HG02938 (cell line): Measurements from ENCODE around the gene MAP3K4.

ENCODE experiments used
- ATAC-seq: cut with Tn5 transposase; IDR thresholded peaks from one replicate; pipeline ENCODE4 v1.9.1; 2021; ENCODE audit warnings: mild to moderate bottlenecking, moderate library complexity; ENCODE audit not compliant: unreplicated experiment

Gene MAP3K4

DNA sequence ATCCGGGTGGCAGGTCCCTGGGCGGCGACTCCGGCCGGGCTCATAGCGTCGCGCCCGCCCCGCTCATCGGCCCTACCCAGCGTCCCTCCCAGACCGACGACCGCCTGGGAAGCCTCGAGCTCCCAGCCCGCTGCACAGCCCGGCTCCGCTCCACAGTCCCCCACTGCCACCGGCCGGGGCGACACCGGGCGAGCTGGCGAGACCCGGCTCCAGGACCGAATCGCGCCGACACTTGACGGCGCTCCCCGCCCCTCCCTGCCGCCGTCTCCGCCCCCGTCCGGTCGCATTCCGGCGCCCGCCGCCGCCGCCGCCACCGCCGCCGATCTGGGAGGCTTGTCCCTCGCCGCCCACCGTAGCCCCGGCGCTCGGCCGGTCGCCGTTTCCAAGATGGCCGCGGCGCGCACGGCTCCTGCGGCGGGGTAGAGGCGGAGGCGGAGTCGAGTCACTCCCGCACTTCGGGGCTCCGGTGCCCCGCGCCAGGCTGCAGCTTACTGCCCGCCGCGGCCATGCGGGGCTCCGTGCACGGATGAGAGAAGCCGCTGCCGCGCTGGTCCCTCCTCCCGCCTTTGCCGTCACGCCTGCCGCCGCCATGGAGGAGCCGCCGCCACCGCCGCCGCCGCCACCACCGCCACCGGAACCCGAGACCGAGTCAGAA lies at the start of gene MAP3K4:
Gene MAP3K4, plus strand, starts transcription at position 364 of the 655 bp plus-strand sequence. Its CDS starts 163 bp downstream, at position 527.
- ATAC-seq: peak; percentile 50

GRCh38 chr6:160943997-160944396 lies 47.6 kb upstream of the MAP3K4 start:
- no peak for ATAC-seq

DNA sequence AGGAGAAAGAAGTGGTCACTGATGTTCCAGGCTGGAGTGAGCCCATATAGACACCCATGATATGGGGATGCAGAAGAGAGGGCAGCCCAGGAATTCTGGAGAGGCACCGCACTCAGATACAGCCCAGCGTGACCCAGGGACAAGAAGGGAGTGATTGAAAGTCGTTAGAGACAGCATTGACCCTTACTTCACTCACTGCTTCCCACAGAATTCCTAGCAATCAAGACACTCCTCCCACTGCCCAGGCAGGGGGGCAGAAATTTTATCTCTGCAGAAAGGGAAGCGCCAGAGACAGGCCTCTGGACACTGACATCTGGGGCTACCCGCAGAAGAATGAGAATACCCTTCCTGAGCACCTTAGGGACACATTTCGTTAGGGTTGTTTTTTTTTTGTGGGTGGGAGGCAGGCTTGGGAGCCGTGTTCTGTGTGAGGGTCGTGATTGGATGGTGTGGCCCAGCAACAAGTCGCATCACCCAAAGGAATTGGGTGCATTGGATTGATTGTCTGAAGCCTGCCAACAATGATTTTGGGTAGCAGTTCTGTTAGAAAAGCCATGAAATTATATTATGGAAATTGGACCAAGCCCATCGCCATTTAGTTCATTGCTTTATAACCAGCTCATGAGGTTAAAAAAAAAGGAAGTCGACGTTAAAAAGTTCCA lies 45.9 kb upstream of the MAP3K4 start:
- ATAC-seq: no peak

DNA sequence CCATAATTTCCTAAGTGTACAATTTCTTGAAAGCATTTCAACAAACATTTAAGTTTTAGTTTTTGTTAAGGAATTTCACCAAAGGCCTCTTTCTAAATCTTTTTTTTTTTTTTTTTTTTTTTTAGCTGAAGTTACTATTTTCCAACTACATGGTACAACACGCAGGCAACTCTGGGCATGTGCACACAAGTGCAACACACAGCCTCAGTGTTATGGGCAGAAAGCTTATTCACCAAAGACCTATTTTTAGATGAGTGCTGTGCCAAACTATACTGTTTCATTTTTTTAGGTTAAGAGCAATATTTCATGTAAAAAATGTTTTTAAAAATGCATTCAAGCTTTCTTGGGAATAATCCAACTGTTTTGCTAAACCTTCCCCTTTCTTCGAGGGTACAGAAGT lies 42.0 kb upstream of the MAP3K4 start:
- ATAC-seq: no peak

- ATAC-seq: no peak
Observed at GRCh38 chr6:160950507-160950906, 41.1 kb upstream of the MAP3K4 start.

GRCh38 chr6:160951187-160952030 lies 40.2 kb upstream of the MAP3K4 start:
- no peak for ATAC-seq

- ATAC-seq: no peak
Observed at GRCh38 chr6:160952633-160953281, 38.8 kb upstream of the MAP3K4 start.

GRCh38 chr6:160955508-160956295 lies 35.9 kb upstream of the MAP3K4 start:
- no peak for ATAC-seq

GRCh38 chr6:160956300-160957035 lies 35.1 kb upstream of the MAP3K4 start:
- ATAC-seq: no peak

- no peak for ATAC-seq
Observed at GRCh38 chr6:160959726-160960435, 31.7 kb upstream of the MAP3K4 start.

GRCh38 chr6:160960839-160961238 lies 30.7 kb upstream of the MAP3K4 start:
- no peak for ATAC-seq

- no peak for ATAC-seq
Observed at GRCh38 chr6:160962835-160963623, 28.5 kb upstream of the MAP3K4 start.

GRCh38 chr6:160963651-160964050 lies 27.9 kb upstream of the MAP3K4 start:
- ATAC-seq: no peak

GRCh38 chr6:160965893-160966292 lies 25.7 kb upstream of the MAP3K4 start:
- ATAC-seq: no peak

- ATAC-seq: no peak
Observed at GRCh38 chr6:160966493-160967229, 24.9 kb upstream of the MAP3K4 start.

DNA sequence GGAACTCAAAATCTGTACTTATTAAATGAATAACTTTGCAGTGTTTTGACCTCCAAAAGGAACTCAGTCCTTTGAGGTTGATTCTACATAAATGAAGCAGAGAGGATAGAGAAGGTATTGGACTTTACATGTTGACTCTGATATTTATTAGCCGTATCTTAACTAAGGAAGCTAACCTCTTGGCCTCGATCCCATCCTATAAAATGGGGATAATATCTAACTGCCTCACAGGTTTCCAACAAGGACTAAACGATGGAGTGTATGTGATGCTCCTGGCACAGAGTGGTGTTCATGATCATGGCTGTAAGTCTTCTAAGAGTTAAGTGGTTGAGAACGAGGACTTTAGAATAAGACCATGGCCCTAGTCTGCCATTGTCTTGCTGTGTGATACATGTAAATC lies 24.2 kb upstream of the MAP3K4 start:
- no peak for ATAC-seq

DNA sequence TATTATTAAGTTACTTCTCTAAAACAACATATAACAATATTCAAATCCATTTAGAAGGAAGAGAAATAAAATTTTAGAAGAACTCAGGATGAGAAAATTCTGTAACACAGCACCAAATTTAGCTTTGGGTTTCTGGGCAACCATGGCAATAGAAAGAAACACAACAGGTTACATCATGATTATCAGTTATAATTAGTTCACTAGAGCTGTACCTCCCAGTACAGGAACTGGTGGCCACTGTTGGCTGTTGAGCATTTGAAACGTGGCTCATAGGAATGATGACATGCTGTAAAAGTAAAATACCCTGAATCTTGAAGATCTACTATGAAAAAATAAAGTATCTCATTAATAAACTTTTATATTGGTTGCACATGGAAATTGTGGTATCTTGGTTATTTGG lies 23.7 kb upstream of the MAP3K4 start:
- ATAC-seq: no peak

GRCh38 chr6:160971171-160971570 lies 20.4 kb upstream of the MAP3K4 start:
- no peak for ATAC-seq
